Measurements from ENCODE around the gene NCBP2L.

DNA sequence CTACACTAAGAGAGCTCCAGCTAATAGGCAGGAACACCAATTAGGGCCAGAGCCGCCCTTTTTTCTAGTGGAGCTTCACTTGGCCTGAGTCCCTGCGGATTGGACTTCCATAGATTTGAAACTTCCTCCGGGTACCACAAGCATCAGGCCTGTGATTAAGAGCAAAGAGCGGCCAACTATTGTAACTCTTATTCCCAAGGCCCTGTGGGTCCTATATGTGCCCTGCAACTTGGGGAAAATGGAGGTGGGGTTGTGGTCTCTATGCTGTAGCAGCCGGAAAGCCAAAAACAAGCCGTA lies at the start of gene NCBP2L:
- TF ChIP-seq, protein P1, sequence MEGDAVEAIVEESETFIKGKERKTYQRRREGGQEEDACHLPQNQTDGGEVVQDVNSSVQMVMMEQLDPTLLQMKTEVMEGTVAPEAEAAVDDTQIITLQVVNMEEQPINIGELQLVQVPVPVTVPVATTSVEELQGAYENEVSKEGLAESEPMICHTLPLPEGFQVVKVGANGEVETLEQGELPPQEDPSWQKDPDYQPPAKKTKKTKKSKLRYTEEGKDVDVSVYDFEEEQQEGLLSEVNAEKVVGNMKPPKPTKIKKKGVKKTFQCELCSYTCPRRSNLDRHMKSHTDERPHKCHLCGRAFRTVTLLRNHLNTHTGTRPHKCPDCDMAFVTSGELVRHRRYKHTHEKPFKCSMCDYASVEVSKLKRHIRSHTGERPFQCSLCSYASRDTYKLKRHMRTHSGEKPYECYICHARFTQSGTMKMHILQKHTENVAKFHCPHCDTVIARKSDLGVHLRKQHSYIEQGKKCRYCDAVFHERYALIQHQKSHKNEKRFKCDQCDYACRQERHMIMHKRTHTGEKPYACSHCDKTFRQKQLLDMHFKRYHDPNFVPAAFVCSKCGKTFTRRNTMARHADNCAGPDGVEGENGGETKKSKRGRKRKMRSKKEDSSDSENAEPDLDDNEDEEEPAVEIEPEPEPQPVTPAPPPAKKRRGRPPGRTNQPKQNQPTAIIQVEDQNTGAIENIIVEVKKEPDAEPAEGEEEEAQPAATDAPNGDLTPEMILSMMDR (IDR thresholded peaks at IDR 0.05; ENCODE audit: low read length), result no peak
- TF ChIP-seq EZH2 (IDR thresholded peaks at IDR 0.05; ENCODE audit: borderline replicate concordance, low read length), result no peak

All from OCI-LY1 (cell line).